SK-N-SH (cell line): ENCODE results near the gene MYMK. TPM values are rescaled to one million over a fixed set of nuclear protein-coding genes. Genes with fewer than 3 reads are reported as not detected.

Experiments
- CTCF ChIA-PET: fragments of 300-600, 350-600 bp; formaldehyde crosslinking; extraction: SDS; loops from one replicate; lab custom pipeline; 2021; lab: Yijun Ruan, JAX
- POLR2A ChIA-PET: fragments of 350-600 bp; sonication (Branson Sonifier 250); formaldehyde crosslinking; extraction: SDS; loops from one replicate; lab custom pipeline; 2020; ENCODE audit warnings: antibody characterized with exemption, inconsistent platforms; lab: Yijun Ruan, JAX
- DNase-seq: peaks from one replicate; pipeline ENCODE4 v3.0.0; 2012
- H2AFZ ChIP-seq: fragments of 200-600 bp; sonication (generic); 2 replicates; pipeline ENCODE4 v1.8.1; 2016; ENCODE audit warnings: antibody characterized with exemption, mild to moderate bottlenecking, low read depth
- H3F3A ChIP-seq: fragments of 200-600 bp; sonication (generic); replicated peaks from 2 replicates; pipeline ENCODE3; 2016; ENCODE audit warnings: antibody characterized with exemption, mild to moderate bottlenecking; ENCODE audit not compliant: insufficient read depth
- H3K27ac ChIP-seq, 2 experiments: fragments of 200-500 bp in 1 of 2; fragments of 200-600 bp in 1 of 2; sonication (Bioruptor generic) in 1 of 2; sonication (generic), shearing (Covaris generic) in 1 of 2; 2 replicates each; pipeline versions ENCODE4 v1.5.1 to v1.6.1; 2014 to 2016; ENCODE audit warnings: low read depth in 2 of 2, inconsistent platforms in 1 of 2, low read length in 1 of 2, mild to moderate bottlenecking in 1 of 2, mixed read lengths in 1 of 2
- H3K27me3 ChIP-seq: fragments of 200-600 bp; sonication (generic), shearing (Covaris generic); 2 replicates; pipeline ENCODE4 v1.6.1; 2016; ENCODE audit warnings: mixed run types; ENCODE audit not compliant: insufficient read depth
- H3K36me3 ChIP-seq, 2 experiments: fragments of 200-500 bp in 1 of 2; fragments of 200-600 bp in 1 of 2; sonication (Bioruptor generic) in 1 of 2; sonication (generic) in 1 of 2; replicated peaks in 1 of 2; 2 replicates each; pipeline versions ENCODE3 to v1.5.1; 2014 to 2016; ENCODE audit warnings: low read length in 1 of 2, mild to moderate bottlenecking in 1 of 2; ENCODE audit not compliant: insufficient read depth in 2 of 2, control insufficient read depth in 1 of 2
- H3K4me1 ChIP-seq, 2 experiments: fragments of 200-500 bp in 1 of 2; fragments of 200-600 bp in 1 of 2; sonication (Bioruptor generic) in 1 of 2; sonication (generic), shearing (Covaris generic) in 1 of 2; 2 replicates each; pipeline versions ENCODE4 v1.5.1 to v1.6.1; 2014 to 2016; ENCODE audit warnings: low read depth in 1 of 2, low read length in 1 of 2, mixed run types in 1 of 2; ENCODE audit not compliant: insufficient read depth in 2 of 2, control insufficient read depth in 1 of 2
- H3K4me2 ChIP-seq: fragments of 200-600 bp; sonication (generic), shearing (Covaris generic); 2 replicates; pipeline ENCODE4 v1.6.1; 2017; ENCODE audit warnings: mixed run types
- H3K4me3 ChIP-seq, 2 experiments: fragments of 200-500 bp in 1 of 2; fragments of 200-600 bp in 1 of 2; sonication (Bioruptor generic) in 1 of 2; sonication (generic), shearing (Covaris generic) in 1 of 2; 2 replicates each; pipeline versions ENCODE4 v1.5.1 to v1.8.1; 2014 to 2016; ENCODE audit warnings: low read depth in 2 of 2, inconsistent platforms in 1 of 2, low read length in 1 of 2, mild to moderate bottlenecking in 1 of 2, mixed read lengths in 1 of 2, moderate library complexity in 1 of 2
- H3K79me2 ChIP-seq: fragments of 200-600 bp; sonication (generic); 2 replicates; pipeline ENCODE4 v1.8.1; 2017; ENCODE audit warnings: mild to moderate bottlenecking; ENCODE audit not compliant: insufficient read depth
- H3K9ac ChIP-seq: fragments of 200-600 bp; sonication (generic); 2 replicates; pipeline ENCODE4 v1.6.1; 2017; ENCODE audit warnings: mixed run types
- H3K9me2 ChIP-seq: fragments of 200-600 bp; sonication (generic); 2 replicates; pipeline ENCODE4 v1.6.1; 2017; ENCODE audit warnings: mixed run types
- H3K9me3 ChIP-seq: fragments of 200-600 bp; sonication (generic); 2 replicates; pipeline ENCODE4 v1.6.1; 2017; ENCODE audit warnings: mixed run types, mild to moderate bottlenecking, moderate library complexity
- H4K20me1 ChIP-seq: fragments of 200-600 bp; sonication (generic); 2 replicates; pipeline ENCODE4 v1.6.1; 2017; ENCODE audit warnings: mild to moderate bottlenecking, mixed run types; ENCODE audit not compliant: insufficient read depth
- CHD2 ChIP-seq: fragments of 150-350 bp; IDR thresholded peaks from 2 replicates; pipeline ENCODE4 v1.6.1; 2018; ENCODE audit warnings: low read length; ENCODE audit not compliant: partially characterized antibody
- EP300 ChIP-seq, 2 experiments: IDR thresholded peaks; 2 replicates each; pipeline versions ENCODE4 v1.4.0 to v1.6.1; 2012; ENCODE audit warnings: borderline replicate concordance in 1 of 2, low read depth in 1 of 2, low read length in 1 of 2
- EZH2phosphoT487 ChIP-seq: fragments of 200-600 bp; sonication (generic); IDR thresholded peaks from 2 replicates; pipeline ENCODE4 v1.6.1; 2017; ENCODE audit warnings: low read depth, mixed run types, mild to moderate bottlenecking, antibody characterized with exemption, moderate library complexity, borderline replicate concordance
- GABPA ChIP-seq: IDR thresholded peaks from 2 replicates; pipeline ENCODE4 v1.4.0; 2012; ENCODE audit warnings: low read depth, mild to moderate bottlenecking
- JUND ChIP-seq: IDR thresholded peaks from 2 replicates; pipeline ENCODE4 v1.4.0; 2012
- MXI1 ChIP-seq: IDR thresholded peaks from 2 replicates; pipeline ENCODE4 v1.6.1; 2012; ENCODE audit warnings: mild to moderate bottlenecking, low read depth, low read length, improper control_type of control experiment
- NRF1 ChIP-seq: IDR thresholded peaks from 2 replicates; pipeline ENCODE4 v1.6.1; 2012; ENCODE audit warnings: low read depth, mild to moderate bottlenecking, low read length
- POLR2AphosphoS5 ChIP-seq: IDR thresholded peaks from 2 replicates; pipeline ENCODE4 v1.6.1; 2012; ENCODE audit warnings: low read depth, low read length
- RAD21 ChIP-seq: IDR thresholded peaks from 2 replicates; pipeline ENCODE4 v1.6.1; 2012; ENCODE audit warnings: mild to moderate bottlenecking, low read length
- RCOR1 ChIP-seq: fragments of 150-350 bp; IDR thresholded peaks from 2 replicates; pipeline ENCODE4 v1.6.1; 2017; ENCODE audit warnings: antibody characterized with exemption, low read length
- RFX5 ChIP-seq: IDR thresholded peaks from 2 replicates; pipeline ENCODE4 v1.6.1; 2012; ENCODE audit warnings: mild to moderate bottlenecking, improper control_type of control experiment, low read length
- RXRA ChIP-seq: IDR thresholded peaks from 2 replicates; pipeline ENCODE4 v1.4.0; 2012; ENCODE audit warnings: low read depth, mild to moderate bottlenecking, borderline replicate concordance
- SIN3A ChIP-seq: IDR thresholded peaks from 2 replicates; pipeline ENCODE4 v1.6.1; 2012; ENCODE audit warnings: low read depth, mild to moderate bottlenecking, low read length, moderate library complexity, borderline replicate concordance
- SMC3 ChIP-seq: IDR thresholded peaks from 2 replicates; pipeline ENCODE4 v1.6.1; 2012; ENCODE audit warnings: low read depth, low read length, improper control_type of control experiment
- TAF1 ChIP-seq: IDR thresholded peaks from 2 replicates; pipeline ENCODE4 v1.6.1; 2012; ENCODE audit warnings: low read depth, mild to moderate bottlenecking, low read length, moderate library complexity, borderline replicate concordance
- WGBS: methylation state at CpG from one replicate; pipeline ENCODE4 v1.1.6; 2017; ENCODE audit warnings: low lambda C conversion rate; 5-methylcytosine and 5-hydroxymethylcytosine counted together
- polyA plus RNA-seq, 3 experiments: library from polyadenylated mRNA; depleted of rRNA; stranded (reverse); fragments of >200 nt; gene quantifications; 2 replicates each; pipeline ENCODE4 v1.2.3, GENCODE V29; 2012
- TF ChIP-seq, protein P1 (sequence below): IDR thresholded peaks from 2 replicates; pipeline ENCODE4; 2012
- TF ChIP-seq, protein P2 (sequence below): IDR thresholded peaks from 2 replicates; pipeline ENCODE4 v1.4.0; 2012; ENCODE audit warnings: low read depth

MYMK gene
- polyA plus RNA-seq, 1 of the 3 experiments (the other 2 are of a cell fraction): not detected

DNA sequence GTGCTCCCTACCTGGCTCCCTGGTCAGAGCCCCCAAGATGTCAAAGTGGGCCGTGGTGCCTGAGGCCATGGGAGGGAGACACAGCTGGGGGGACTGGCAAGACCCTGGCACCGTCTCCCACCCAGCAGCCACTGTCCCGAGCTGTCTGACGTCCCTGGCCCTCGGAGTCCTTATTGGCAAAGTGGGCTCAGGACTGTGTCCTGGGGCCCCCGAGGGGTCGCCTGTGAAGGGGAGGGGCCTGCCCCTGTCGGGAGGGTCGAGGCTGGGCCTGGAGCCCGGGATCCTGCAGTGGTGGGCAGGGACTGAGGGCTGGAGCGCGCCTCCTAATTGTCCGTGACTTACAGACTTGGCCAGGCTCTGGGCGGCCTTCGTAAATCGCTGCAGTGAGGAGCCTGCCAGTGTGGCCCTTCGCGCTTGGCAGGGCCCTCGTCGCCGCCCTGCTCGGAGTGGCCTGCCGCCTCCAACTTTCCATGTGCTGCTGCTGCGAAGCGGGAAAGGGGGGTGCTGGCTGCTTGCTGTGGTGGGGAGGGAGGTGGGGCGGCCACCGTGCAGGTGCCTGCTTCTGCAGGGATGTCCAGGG, 13.7 kb downstream of the MYMK start:
- H3K4me3 ChIP-seq: no peak overlapping the region
- H3K9ac ChIP-seq: no peak overlapping the region
- peaks cover 4% of the 10 kb centered on the region for H3F3A ChIP-seq
- H3K79me2 ChIP-seq: no peaks in the 10 kb centered on the region
- no peak overlapping the region for H3K4me2 ChIP-seq
- no peak overlapping the region; a peak in 1 of 4 replicates for H3K27ac ChIP-seq
- H3K9me2 ChIP-seq: no peaks in the 10 kb centered on the region
- CTCF ChIA-PET: interaction anchor here (1.4 to 2.5 kb wide), 2 partner anchors 12 to 23 kb away, joined by 4 to 10 read pairs; partner anchors contain the start of gene ADAMTSL2
- DNase-seq: no peak
- no peaks in the 10 kb centered on the region for H3K27me3 ChIP-seq
- H3K4me1 ChIP-seq: peaks cover 0 to 68% of the 10 kb centered on the region in 2 experiments; a peak in 2 of 4 replicates
- TF ChIP-seq NRF1: no peak
- no peak for TF ChIP-seq RAD21
- no peak for TF ChIP-seq CHD2
- no peak for TF ChIP-seq MXI1
- TF ChIP-seq, protein P1, sequence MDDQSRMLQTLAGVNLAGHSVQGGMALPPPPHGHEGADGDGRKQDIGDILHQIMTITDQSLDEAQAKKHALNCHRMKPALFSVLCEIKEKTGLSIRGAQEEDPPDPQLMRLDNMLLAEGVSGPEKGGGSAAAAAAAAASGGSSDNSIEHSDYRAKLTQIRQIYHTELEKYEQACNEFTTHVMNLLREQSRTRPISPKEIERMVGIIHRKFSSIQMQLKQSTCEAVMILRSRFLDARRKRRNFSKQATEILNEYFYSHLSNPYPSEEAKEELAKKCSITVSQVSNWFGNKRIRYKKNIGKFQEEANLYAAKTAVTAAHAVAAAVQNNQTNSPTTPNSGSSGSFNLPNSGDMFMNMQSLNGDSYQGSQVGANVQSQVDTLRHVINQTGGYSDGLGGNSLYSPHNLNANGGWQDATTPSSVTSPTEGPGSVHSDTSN: no peak
- no peak for TF ChIP-seq RXRA
- no peak for TF ChIP-seq POLR2AphosphoS5
- no peak for TF ChIP-seq GABPA
- no peak for TF ChIP-seq EZH2phosphoT487
- TF ChIP-seq SIN3A: no peak
- TF ChIP-seq EP300 (IDR thresholded peaks at IDR 0.05; ENCODE audit: borderline replicate concordance in 1 of 2, low read depth in 1 of 2, low read length in 1 of 2): no peak
- no peak for TF ChIP-seq RFX5
- TF ChIP-seq, all 33 proteins: peak for 0
- Histone ChIP-seq H2AFZ (no peak overlapping the region), H3K36me3 (no peaks in the 10 kb centered on the region), H3K9me3 (no peaks in the 10 kb centered on the region), H4K20me1 (no peaks in the 10 kb centered on the region)
- POLR2A ChIA-PET: no interaction called here
- 90% methylated on average over 4 of the region's 27 CpGs for WGBS

DNA sequence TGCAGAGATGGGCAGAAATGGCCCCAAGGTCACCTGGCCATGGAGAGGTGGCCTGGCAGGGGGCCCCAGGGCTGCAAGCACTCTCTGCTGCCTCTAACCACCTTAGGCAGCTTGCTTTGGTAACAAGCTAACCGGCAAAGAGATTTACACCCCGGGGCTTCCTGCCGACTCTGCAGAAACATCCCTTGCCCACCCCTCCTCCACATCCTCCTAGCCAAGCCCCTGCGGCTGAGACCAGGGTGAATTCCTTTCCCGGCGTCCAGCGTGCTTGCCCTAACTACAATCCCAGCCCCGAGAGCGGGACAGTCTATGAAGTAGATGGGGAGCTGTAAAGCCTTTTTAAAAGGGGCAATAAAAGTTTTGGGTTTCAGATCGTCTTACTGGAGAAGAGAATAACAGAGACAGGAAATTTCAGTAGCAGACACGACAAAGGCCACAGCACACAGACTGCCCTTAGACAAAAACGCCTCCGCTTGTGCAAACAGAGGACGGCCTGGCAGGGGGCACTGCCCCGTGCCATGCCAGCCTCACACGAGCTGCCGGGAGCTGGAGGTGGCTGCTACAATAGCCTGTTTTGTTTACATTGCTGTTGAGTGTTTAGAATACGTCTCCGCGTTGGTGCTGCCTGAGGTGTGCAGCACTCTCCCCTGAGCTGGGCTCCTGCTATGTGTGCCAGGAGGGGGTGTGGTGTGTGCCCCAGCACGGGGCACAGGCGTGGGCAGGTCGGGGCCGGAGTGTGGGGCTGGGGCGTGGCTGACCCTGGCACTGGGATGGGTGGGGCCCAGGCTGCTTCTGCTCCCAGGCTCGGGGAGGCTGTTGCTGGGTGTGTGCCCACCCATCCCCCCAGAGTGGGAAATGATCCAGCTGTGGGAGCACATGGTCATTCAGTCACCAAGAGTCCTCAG, 15.3 kb downstream of the MYMK start:
- Histone ChIP-seq H3K4me2 (no peak overlapping the region), H3K4me3 (no peak overlapping the region), H3K27me3 (no peaks in the 10 kb centered on the region), H3F3A (peaks cover 4% of the 10 kb centered on the region), H3K9me2 (no peaks in the 10 kb centered on the region), H3K27ac (peak overlapping the region in 1 of 2 experiments; percentile 62; a peak in 2 of 4 replicates), H3K36me3 (no peaks in the 10 kb centered on the region), H3K9me3 (no peaks in the 10 kb centered on the region), H4K20me1 (no peaks in the 10 kb centered on the region), H2AFZ (no peak overlapping the region), H3K9ac (no peak overlapping the region), H3K4me1 (peaks cover 0 to 63% of the 10 kb centered on the region in 2 experiments; a peak in 2 of 4 replicates), H3K79me2 (no peaks in the 10 kb centered on the region)
- CTCF ChIA-PET: interaction anchor here (0.8 to 2.5 kb wide), 7 partner anchors 22 to 217 kb away, joined by 3 to 10 read pairs (median 3); partner anchors contain the start of gene ADAMTSL2
- POLR2A ChIA-PET: interaction anchor here (0.8 to 1.7 kb wide), 3 partner anchors 19 to 30 kb away, joined by 3 to 6 read pairs (median 4); partner anchors contain the start of genes ADAMTSL2 and SLC2A6
- peak; percentile 67 for DNase-seq
- 0 out of 2 replicates have a peak, but pooled peaks have one; percentile 23 for TF ChIP-seq MXI1
- TF ChIP-seq JUND: no peak
- TF ChIP-seq SMC3: no peak
- TF ChIP-seq RFX5: no peak
- TF ChIP-seq TAF1: no peak
- no peak for TF ChIP-seq RCOR1
- no peak for TF ChIP-seq RAD21
- TF ChIP-seq, protein P2, sequence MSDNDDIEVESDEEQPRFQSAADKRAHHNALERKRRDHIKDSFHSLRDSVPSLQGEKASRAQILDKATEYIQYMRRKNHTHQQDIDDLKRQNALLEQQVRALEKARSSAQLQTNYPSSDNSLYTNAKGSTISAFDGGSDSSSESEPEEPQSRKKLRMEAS: no peak
- WGBS: 38% methylated on average over 16 of the region's 26 CpGs
